GM20431 (cell line): ENCODE data around the gene FOXJ2.
"Not testable (repeated sequence)": the region's sequence is repeated elsewhere in the genome, so short reads cannot be mapped to it uniquely, and the experiment has no call there.

Experiments used
- in situ Hi-C: fragments of 300-500 bp; cut with MseI, MboI; formaldehyde crosslinking; loops from one replicate; pipeline ENCODE4 v1.15.0; 2020; ENCODE audit warnings: low sequenced_read_pairs; ENCODE audit not compliant: unreplicated experiment

Gene FOXJ2

GRCh38 chr12:8057839-8058238, 25.3 kb downstream of the FOXJ2 start:
- in situ Hi-C loops = no loop called here

GRCh38 chr12:8058506-8058905, 26.0 kb downstream of the FOXJ2 start:
- in situ Hi-C loops = no loop called here

DNA sequence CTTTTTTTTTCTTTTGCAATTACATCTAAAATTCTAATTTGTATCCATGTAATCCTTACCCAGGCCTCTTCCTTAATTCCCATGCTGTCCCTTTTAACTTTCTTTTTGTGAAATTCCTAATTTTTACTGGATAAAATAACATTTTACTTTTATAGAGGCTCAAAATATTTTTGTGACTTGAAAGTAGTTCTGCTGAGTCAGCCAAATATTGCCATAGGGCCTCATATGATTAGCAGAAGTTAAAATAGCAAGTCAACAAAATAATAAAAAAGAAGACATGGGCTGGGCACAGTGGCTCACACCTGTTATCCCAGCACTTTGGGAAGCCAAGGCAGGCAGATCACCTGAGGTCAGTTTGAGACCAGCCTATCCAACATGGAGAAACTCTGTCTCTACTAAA, 31.6 kb downstream of the FOXJ2 start:
- in situ Hi-C loops = no loop called here

GRCh38 chr12:8065991-8066594, 33.6 kb downstream of the FOXJ2 start, which contains the start of gene C3AR1:
Gene C3AR1, minus strand, starts transcription at chr12:8066359. Its CDS starts 6,174 bp downstream, at chr12:8060185.
- in situ Hi-C loops = no loop called here

- in situ Hi-C loops = no loop called here
These were observed 37.1 kb downstream of the FOXJ2 start for GRCh38 chr12:8069582-8069981.

DNA sequence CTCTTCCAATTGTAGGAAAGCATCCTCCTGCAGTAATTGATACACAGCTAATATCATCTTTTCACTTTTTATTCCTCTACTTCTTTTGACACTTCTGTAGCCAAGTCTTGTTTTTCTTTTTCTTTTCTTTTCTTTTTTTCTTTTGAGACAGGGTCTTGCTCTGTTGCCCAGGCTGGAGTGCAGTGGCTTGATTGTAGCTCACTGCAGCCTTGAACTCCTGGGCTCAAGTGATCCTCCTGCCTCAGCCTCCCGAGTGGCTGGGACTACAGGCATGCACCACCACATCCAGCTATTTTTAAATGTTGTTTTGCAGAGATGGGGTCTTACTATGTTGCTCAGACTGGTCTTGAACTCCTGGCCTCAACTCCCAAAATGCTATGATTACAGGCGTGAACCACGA, 39.3 kb downstream of the FOXJ2 start:
- in situ Hi-C loops = not testable (repeated sequence)

- in situ Hi-C loops = no loop called here
These were observed 43.4 kb downstream of the FOXJ2 start for GRCh38 chr12:8075935-8076334.

DNA sequence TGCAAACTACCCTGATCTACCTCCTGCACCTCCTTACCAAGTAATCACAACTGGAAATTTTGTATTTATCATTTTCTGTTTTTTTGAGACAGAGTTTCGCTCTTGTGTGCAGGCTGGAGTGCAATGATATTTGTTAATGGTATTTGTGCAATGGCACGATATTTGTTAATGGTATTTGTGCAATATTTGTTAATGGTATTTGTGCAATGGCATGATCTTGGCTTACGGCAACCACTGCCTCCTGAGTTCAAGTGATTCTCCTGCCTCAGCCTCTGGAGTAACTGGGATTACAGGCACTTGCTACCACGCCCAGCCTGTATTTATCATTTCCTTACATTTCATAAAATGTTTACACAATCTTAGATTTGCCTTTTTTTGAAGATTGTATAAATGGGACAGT, 43.9 kb downstream of the FOXJ2 start:
- in situ Hi-C loops = no loop called here

GRCh38 chr12:8077207-8077606, 44.7 kb downstream of the FOXJ2 start:
- in situ Hi-C loops = no loop called here

- in situ Hi-C loops = no loop called here
These were observed 45.9 kb downstream of the FOXJ2 start for GRCh38 chr12:8078398-8078797.

DNA sequence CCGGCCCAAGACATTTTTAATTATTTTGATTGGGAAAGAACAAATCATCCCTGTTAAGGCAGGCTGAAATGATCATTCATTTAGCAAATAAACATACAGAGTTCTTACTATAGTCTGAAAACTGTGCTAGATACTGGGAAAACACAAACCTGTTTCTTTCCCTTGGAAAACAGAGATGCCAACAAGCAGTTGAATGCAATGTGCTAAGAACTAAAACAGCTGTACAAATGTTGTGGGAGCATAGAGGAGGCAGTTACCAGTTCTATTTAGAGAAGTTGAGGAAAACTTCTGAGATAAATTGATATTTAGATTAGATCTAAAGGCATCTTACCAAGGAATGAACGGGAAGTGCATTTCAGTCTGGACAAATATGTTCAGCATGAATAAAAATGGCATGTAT, 46.4 kb downstream of the FOXJ2 start:
- in situ Hi-C loops = no loop called here

- in situ Hi-C loops = no loop called here
These were observed 47.6 kb downstream of the FOXJ2 start for GRCh38 chr12:8080120-8080519.

GRCh38 chr12:8081251-8081920, 48.9 kb downstream of the FOXJ2 start:
- in situ Hi-C loops = no loop called here

- in situ Hi-C loops = no loop called here
These were observed 50.2 kb downstream of the FOXJ2 start for GRCh38 chr12:8082808-8083100.

GRCh38 chr12:8084351-8084750, 51.8 kb downstream of the FOXJ2 start:
- in situ Hi-C loops = not testable (repeated sequence)

DNA sequence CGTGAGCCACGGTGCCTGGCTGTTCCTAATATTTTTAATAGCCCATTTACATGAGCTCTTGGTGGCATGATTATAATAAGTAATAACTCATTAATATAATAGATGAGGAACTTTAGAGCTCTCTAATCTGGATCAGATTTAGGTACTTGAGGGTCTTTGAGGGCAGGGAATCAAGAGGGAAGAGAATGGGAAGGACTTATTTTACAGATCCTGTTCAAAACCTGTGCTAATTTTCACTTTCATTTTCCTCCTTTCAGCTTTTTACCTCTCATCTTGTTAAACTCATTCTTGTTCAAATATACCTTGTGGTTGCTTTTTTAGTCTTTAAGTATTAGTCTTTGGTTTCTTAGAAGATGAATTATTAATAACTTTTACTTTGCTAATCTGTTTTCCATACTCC, 55.1 kb downstream of the FOXJ2 start:
- in situ Hi-C loops = no loop called here

- in situ Hi-C loops = no loop called here
These were observed 56.1 kb downstream of the FOXJ2 start for GRCh38 chr12:8088574-8088973.

DNA sequence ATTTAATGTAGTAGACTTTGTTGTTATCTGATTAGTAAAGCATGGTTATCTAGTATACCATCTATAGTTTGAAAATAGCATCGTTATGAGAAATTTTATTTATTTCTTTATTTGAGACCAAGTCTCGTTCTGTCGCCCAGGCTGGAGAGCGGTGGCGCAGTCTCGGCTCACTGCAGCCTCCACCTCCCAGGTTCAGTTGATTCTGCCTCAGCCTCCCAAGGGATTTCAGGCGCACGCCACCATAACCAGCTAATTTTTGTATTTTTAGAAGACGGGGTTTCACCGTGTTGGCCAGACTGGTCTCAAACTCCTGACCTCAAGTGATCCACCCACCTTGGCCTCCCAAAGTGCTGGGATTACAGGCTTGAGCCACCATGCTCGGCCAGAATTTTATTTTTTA, 56.8 kb downstream of the FOXJ2 start:
- in situ Hi-C loops = not testable (repeated sequence)

DNA sequence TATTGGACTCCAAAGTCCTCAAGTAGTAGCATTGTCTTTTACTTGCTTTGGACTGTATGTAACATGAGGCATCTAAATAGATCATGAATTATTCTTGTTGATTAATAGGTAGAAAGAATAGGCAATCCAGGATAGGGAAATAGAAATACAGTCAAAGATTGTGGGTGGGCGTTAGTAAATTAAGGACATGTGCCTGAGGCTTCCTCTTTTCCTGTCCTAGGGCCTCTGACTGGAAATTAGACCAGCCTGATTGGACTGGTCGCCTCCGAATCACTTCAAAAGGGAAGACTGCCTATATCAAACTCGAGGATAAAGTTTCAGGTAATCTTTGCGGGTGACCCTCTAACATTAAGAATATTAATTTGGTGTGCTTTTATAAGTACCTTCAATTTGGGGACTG, 57.2 kb downstream of the FOXJ2 start:
- in situ Hi-C loops = no loop called here

DNA sequence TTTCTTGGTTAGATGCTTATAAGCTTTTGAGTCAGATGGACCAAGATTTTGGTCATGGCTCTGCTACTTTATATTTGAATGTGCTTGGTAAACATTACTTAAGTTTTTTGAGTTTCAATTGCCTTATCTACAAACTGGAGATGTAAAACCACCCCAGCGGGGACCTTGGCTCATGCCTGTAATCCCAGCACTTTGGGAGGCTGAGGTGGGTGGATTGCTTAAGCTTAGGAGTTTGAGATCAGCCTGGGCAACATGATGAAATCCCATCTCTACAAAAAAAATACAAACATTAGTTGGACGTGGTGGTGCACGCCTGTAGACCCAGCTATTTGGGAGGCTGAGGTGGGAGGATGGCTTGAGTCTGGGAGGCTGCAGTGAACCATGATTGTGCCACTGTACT, 60.8 kb downstream of the FOXJ2 start:
- in situ Hi-C loops = no loop called here

- in situ Hi-C loops = no loop called here
These were observed 63.9 kb downstream of the FOXJ2 start for GRCh38 chr12:8096281-8096915.

- in situ Hi-C loops = no loop called here
These were observed 66.7 kb downstream of the FOXJ2 start for GRCh38 chr12:8099235-8099634.
